Large intestine (tissue), 3 donors: ENCODE data around the gene TPMT. TPM values are rescaled to one million over a fixed set of nuclear protein-coding genes. Genes with fewer than 3 reads are reported as not detected.
A peak's percentile ranks its signal among the peaks of the same experiment; 100 is the strongest.

ENCODE experiments used
- DNase-seq, 2 donors: peaks; one replicate each; pipeline versions ENCODE4 v3.0.0 to v3.0.0-alpha.2; 2013
- H3K27ac ChIP-seq: one replicate; pipeline ENCODE4 v1.5.1; 2013; ENCODE audit warnings: low read length
- H3K27me3 ChIP-seq: 2 replicates; pipeline ENCODE4 v1.6.1; 2013; ENCODE audit warnings: low read length; ENCODE audit not compliant: control insufficient read depth, insufficient read depth
- H3K36me3 ChIP-seq: 2 replicates; pipeline ENCODE4 v1.6.1; 2013; ENCODE audit warnings: low read length; ENCODE audit not compliant: control insufficient read depth, insufficient read depth
- H3K4me1 ChIP-seq: one replicate; pipeline ENCODE4 v1.6.1; 2013; ENCODE audit warnings: low read length; ENCODE audit not compliant: control insufficient read depth, insufficient read depth
- H3K4me3 ChIP-seq: one replicate; pipeline ENCODE4 v1.5.1; 2013; ENCODE audit warnings: low read length
- H3K9me3 ChIP-seq: one replicate; pipeline ENCODE4 v1.6.1; 2013; ENCODE audit warnings: mild to moderate bottlenecking, low read depth, low read length, moderate library complexity; ENCODE audit not compliant: control insufficient read depth
- WGBS: methylation state at CpG from one replicate; pipeline ENCODE4 v1.1.5; 2013; ENCODE audit warnings: low lambda C conversion rate; ENCODE audit not compliant: insufficient coverage; 5-methylcytosine and 5-hydroxymethylcytosine counted together
- polyA plus RNA-seq: library from polyadenylated mRNA; unstranded; fragments of 120-200 nt; gene quantifications from one replicate; pipeline ENCODE4 v1.2.1, GENCODE V29; 2013

Gene TPMT
- polyA plus RNA-seq, 1 donor, result 20.7 TPM

GRCh38 chr6:18142591-18142861 lies 12.4 kb downstream of the TPMT start:
- Histone ChIP-seq H3K27ac (no peak overlapping the region), H3K36me3 (peaks cover 41% of the 10 kb centered on the region), H3K4me3 (no peak overlapping the region), H3K27me3 (no peaks in the 10 kb centered on the region), H3K9me3 (no peaks in the 10 kb centered on the region), H3K4me1 (peaks cover 7% of the 10 kb centered on the region)
- no CpG with 5 or more reads among the region's 3 CpGs for WGBS
- no peak for DNase-seq

GRCh38 chr6:18141805-18142590 lies 12.9 kb downstream of the TPMT start:
- H3K36me3 ChIP-seq, result peaks cover 41% of the 10 kb centered on the region
- no peaks in the 10 kb centered on the region for H3K27me3 ChIP-seq
- H3K27ac ChIP-seq, result no peak overlapping the region
- 88% methylated on average over 4 of the region's 13 CpGs for WGBS
- no peaks in the 10 kb centered on the region for H3K9me3 ChIP-seq
- DNase-seq, result no peak
- H3K4me3 ChIP-seq, result no peak overlapping the region
- peaks cover 5% of the 10 kb centered on the region for H3K4me1 ChIP-seq

DNA sequence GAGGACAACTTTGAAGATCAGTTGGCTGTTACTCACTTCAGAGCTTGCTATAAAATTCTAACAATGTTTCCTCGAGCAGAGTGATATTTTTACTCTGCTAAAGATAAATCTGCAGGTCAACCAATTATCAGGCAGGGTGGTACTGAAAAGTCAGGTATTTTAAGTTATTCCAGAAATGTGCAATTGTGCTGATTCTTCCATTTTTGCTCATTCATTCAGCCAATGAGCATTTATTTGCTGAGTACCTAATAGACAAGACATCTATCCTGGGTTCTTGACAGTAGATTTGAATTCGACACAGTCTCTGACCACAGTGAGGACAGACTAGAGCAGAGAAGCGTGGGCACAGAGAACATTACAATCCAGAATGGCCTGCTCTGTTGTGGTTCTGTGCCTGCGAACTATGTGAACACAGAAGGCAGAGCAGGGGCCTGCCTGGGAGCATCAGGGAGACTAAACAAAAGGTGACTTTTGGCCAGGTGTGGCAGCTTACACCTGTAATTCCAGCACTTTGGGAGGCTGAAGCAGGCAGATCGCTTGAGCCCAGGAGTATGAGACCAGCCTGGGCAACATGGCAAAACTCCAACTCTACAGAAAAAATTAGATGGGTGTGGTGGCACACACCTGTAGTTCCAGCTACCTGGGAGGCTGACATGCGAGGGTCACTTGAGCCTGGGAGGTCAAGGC lies 14.8 kb downstream of the TPMT start:
- 83% methylated on average over 1 of the region's 6 CpGs for WGBS
- Histone ChIP-seq H3K27ac (no peak overlapping the region), H3K9me3 (no peaks in the 10 kb centered on the region), H3K4me3 (no peak overlapping the region), H3K27me3 (no peaks in the 10 kb centered on the region), H3K4me1 (no peaks in the 10 kb centered on the region), H3K36me3 (peaks cover 51% of the 10 kb centered on the region)
- DNase-seq, result no peak

GRCh38 chr6:18138906-18139305 lies 16.0 kb downstream of the TPMT start:
- H3K27me3 ChIP-seq, result no peaks in the 10 kb centered on the region
- H3K36me3 ChIP-seq, result peaks cover 62% of the 10 kb centered on the region
- H3K27ac ChIP-seq, result no peak overlapping the region
- H3K4me3 ChIP-seq, result no peak overlapping the region
- no peak for DNase-seq
- no peaks in the 10 kb centered on the region for H3K9me3 ChIP-seq
- WGBS, result 100% methylated on average over 1 of the region's 5 CpGs
- H3K4me1 ChIP-seq, result no peaks in the 10 kb centered on the region

DNA sequence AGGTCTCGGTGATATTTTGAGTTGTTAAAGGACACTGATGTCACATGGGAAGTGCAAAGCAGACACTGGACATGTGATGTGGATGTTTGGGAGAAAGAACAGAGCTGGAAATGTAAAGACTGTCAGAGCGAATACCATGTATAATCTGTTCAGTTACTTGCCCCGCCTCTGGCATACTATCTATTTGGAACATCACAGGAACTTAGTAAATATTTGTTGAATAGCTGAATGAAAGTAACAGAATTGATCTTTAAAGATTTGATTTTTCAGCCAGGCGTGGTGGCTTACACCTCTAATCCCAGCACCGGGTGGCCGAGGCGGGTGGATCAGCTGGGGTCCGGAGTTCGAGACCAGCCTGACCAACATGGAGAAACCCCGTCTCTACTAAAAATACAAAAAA lies 18.6 kb downstream of the TPMT start:
- Histone ChIP-seq H3K27ac (no peak overlapping the region), H3K9me3 (no peaks in the 10 kb centered on the region)

DNA sequence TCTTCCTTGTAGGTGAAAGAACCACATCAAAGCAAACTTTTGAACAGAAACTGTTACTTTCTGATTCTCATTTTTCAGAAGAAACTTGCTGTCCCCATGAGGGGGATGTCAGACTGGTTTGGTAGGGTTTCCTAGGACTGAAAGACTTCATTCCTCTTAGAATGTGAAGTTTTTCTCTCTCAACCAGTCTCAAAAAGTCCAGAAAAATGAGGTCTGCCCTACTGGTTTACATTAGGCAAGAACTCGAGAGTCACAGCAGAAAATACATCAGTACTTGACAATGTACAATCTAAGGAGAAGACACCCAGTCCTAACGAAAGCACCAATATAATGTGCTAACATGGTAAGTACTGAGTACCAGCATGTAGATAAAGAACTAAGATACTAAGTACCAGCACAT lies 19.7 kb downstream of the TPMT start:
- WGBS, result no CpG with 5 or more reads among the region's 2 CpGs
- Histone ChIP-seq H3K27me3 (no peaks in the 10 kb centered on the region), H3K27ac (no peak overlapping the region), H3K36me3 (peaks cover 53% of the 10 kb centered on the region), H3K4me1 (no peaks in the 10 kb centered on the region), H3K4me3 (no peak overlapping the region), H3K9me3 (no peaks in the 10 kb centered on the region)
- DNase-seq, result no peak

More for the DNA sequence above, 18.6 kb downstream of the TPMT start:
- 100% methylated on average over 3 of the region's 10 CpGs for WGBS
- H3K4me1 ChIP-seq, result no peaks in the 10 kb centered on the region
- no peaks in the 10 kb centered on the region for H3K27me3 ChIP-seq
- H3K36me3 ChIP-seq, result peaks cover 57% of the 10 kb centered on the region
- H3K4me3 ChIP-seq, result no peak overlapping the region
- no peak for DNase-seq

- Histone ChIP-seq H3K36me3 (peaks cover 46% of the 10 kb centered on the region), H3K4me1 (no peaks in the 10 kb centered on the region), H3K27ac (no peak overlapping the region), H3K27me3 (no peaks in the 10 kb centered on the region), H3K4me3 (no peak overlapping the region), H3K9me3 (no peaks in the 10 kb centered on the region)
- no peak for DNase-seq
- WGBS, result 80% methylated on average over 1 of the region's 3 CpGs
Observed at GRCh38 chr6:18132346-18132745, 22.5 kb downstream of the TPMT start.

GRCh38 chr6:18126121-18126520 lies 28.8 kb downstream of the TPMT start:
- Histone ChIP-seq H3K4me3 (no peak overlapping the region), H3K27me3 (no peaks in the 10 kb centered on the region), H3K27ac (no peak overlapping the region), H3K4me1 (peaks cover 13% of the 10 kb centered on the region), H3K9me3 (peaks cover 6% of the 10 kb centered on the region), H3K36me3 (peaks cover 11% of the 10 kb centered on the region)
- DNase-seq, result no peak
- no CpG with 5 or more reads among the region's 5 CpGs for WGBS

DNA sequence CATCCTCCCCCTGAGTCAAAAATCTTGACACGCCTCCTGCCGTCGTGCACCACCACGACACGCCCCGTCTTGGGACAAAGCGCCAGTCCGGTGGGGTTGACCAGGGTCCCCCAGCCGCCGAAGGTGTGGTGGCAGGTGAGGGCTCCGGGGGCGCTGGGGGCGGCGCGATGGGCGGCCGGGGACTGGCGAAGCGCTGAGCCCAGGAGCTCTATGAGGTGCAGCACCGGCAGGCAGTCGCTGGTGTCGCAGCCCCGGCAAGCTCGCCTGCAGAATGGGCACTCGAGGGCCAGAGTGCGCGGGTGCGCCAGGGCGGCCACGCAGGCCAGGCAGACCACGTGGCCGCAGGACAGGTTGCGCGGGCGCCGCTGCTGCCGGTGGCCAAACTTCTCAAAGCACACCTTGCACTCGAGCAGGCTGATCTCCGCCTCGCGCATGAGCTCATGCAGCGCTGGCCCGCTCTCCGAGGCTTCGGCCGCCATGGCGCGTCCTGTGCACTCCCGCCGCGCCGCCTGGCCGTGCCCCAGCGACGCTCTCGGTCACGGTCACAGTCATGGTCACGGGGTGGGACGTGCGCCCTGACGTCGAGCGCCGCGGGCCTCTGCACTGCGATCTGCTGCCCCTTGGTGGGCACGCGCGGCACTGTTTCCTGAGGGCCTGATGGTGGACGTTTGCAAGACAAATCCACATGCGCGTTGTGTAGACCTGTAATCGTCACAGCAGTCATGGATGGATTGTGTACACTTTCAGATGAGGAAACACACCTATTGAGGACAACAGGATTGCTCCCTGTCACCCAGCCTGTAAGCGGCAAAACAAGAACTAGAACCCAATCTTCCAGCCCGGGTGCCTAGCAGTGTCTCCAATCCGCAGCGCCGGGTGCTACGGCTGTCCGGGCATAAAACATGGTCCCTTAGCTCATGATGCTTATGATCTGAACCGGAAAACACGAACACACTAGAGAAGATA lies 32.5 kb downstream of the TPMT start, which contains the start of gene NHLRC1:
NHLRC1 (minus strand) TSS at position 550 of the 966 bp plus-strand sequence; CDS start at position 479, 71 bp downstream.
- peak; percentile 90 to 93 for DNase-seq
- peaks cover 6% of the 10 kb centered on the region for H3K9me3 ChIP-seq
- H3K36me3 ChIP-seq, result no peaks in the 10 kb centered on the region
- H3K27me3 ChIP-seq, result no peaks in the 10 kb centered on the region
- H3K4me3 ChIP-seq, result peak within 1 kb of the TSS; percentile 45
- no CpG with 5 or more reads among the region's 82 CpGs for WGBS
- H3K27ac ChIP-seq, result no peak within 1 kb of the TSS
- peaks cover 22% of the 10 kb centered on the region for H3K4me1 ChIP-seq

DNA sequence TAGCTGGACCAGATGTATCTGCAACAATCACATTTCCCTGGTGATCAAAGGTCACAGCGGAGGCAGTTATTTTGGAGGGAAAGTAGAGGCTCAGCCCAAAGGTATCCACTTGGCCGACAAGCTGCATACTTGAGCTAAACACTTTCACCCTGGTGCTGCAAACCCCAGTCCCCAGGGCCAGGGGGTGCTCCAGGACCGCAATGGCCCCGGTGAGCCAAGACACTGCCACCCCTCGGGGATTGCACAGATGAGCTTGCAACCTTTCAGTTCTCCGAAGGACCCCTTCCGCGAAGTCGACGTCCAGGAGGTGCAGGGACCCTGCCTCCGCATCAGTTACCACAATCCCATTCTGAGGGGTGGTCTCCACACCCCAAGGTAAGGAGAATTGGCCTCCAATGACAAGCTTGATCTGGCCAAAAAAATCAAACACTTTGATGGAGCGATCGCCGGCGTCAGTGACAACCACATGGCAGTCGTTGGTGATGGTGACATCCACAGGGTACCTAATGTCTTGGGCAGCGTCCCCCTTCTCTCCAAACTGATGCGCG lies 33.2 kb downstream of the TPMT start:
- Histone ChIP-seq H3K27me3 (no peaks in the 10 kb centered on the region), H3K36me3 (no peaks in the 10 kb centered on the region), H3K4me1 (peaks cover 22% of the 10 kb centered on the region), H3K27ac (no peak overlapping the region), H3K4me3 (no peak overlapping the region), H3K9me3 (peaks cover 6% of the 10 kb centered on the region)
- WGBS, result 100% methylated on average over 1 of the region's 19 CpGs
- DNase-seq, result peak in 1 of 2 donors; percentile 6
